Measurements from ENCODE around the gene ASB18.

Gene ASB18

GRCh38 chr2:236209996-236210395 is 54.2 kb downstream of the ASB18 start:
- WGBS, 2 experiments = 85% methylated on average over 5 of the region's 5 CpGs

DNA sequence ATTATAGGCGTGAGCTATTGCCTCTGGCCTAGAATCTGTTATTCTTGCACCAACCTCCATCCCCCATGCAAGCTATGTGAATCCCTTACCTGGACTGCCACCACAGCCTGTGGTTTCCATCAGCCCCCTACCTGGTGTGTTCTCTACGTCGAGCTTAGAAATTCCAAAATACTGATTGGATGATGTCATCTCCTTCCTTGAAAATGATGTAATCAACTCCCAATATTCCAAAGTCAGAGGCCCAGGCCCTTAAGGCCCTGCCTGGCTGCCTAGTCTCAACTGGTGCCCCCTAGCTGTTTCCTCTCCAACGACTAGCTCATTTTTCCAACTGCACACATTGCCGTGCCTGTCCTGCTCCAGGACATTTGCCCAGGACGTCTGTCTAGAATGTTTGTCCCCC is 54.7 kb downstream of the ASB18 start:
- Histone ChIP-seq H3K9me3 (ENCODE audit: control insufficient read depth, low read length) (no peaks in the 10 kb centered on the region), H3K27ac (ENCODE audit: insufficient read depth, low read depth, low read length, poor library complexity, severe bottlenecking) (no peak overlapping the region), H3K27me3 (ENCODE audit: control insufficient read depth, insufficient read depth, low read length, poor library complexity, severe bottlenecking) (no peaks in the 10 kb centered on the region), H3K4me1 (ENCODE audit: control insufficient read depth, insufficient read depth, low read length) (peaks cover 7% of the 10 kb centered on the region), H3K36me3 (ENCODE audit: control insufficient read depth, insufficient read depth, low read length) (no peaks in the 10 kb centered on the region), H3K4me3 (ENCODE audit: insufficient read depth, low read depth, low read length) (no peak overlapping the region)
- WGBS, 2 experiments = 83 to 90% methylated on average over 6 of the region's 6 CpGs

More at GRCh38 chr2:236209996-236210395, 54.2 kb downstream of the ASB18 start:
- no peak overlapping the region for H3K27ac ChIP-seq (ENCODE audit: insufficient read depth, low read depth, low read length, poor library complexity, severe bottlenecking)
- no peaks in the 10 kb centered on the region for H3K36me3 ChIP-seq (ENCODE audit: control insufficient read depth, insufficient read depth, low read length)
- H3K4me3 ChIP-seq (ENCODE audit: insufficient read depth, low read depth, low read length) = no peak overlapping the region
- no peaks in the 10 kb centered on the region for H3K9me3 ChIP-seq (ENCODE audit: control insufficient read depth, low read length)
- peaks cover 7% of the 10 kb centered on the region for H3K4me1 ChIP-seq (ENCODE audit: control insufficient read depth, insufficient read depth, low read length)
- H3K27me3 ChIP-seq (ENCODE audit: control insufficient read depth, insufficient read depth, low read length, poor library complexity, severe bottlenecking) = no peaks in the 10 kb centered on the region

DNA sequence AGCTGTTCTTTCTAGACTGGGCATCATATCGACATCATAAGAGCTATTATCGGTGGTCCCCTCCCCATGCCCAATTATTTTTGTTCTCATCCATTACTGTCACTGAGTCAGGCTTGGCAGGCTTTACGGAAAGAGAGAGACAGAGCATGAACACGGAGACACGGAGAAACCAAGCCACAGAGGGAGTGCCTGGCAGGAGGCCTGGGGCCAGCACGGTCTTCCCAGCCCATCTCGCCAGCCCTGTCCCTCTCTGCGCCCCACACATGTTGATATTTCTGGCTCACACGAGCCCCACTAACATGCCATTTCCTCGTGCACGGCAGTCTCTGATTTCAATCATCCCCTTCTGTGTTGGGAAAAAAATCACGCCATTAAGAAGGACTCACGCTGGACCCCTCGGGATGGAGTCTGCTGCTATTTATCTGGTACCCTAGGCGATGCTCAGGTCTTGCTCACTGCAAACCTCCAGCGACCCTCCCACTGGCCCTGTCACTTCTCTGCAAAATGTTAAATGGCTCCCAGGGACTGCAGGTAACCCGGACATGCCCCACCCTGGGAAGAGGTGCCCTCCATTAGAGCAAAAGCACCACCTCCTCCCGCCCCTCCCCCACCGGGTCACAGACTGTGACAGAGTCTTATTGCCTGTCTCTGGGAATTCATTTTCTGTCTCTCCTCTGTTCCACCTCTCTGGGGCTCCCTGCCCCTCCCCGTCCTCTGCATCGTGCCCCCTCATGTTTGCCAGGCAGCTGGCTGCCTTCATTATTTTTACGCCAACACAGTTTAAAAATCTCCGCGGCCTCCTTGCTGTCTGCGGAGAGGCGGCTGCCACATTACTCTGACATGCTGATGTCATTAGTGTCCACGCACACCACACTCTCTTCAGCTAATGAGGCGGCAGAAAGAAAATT is 55.9 kb downstream of the ASB18 start:
- no peak overlapping the region for H3K27ac ChIP-seq (ENCODE audit: insufficient read depth, low read depth, low read length, poor library complexity, severe bottlenecking)

GRCh38 chr2:236207472-236207871 is 56.7 kb downstream of the ASB18 start:
- H3K9me3 ChIP-seq (ENCODE audit: control insufficient read depth, low read length) = no peaks in the 10 kb centered on the region
- no peaks in the 10 kb centered on the region for H3K27me3 ChIP-seq (ENCODE audit: control insufficient read depth, insufficient read depth, low read length, poor library complexity, severe bottlenecking)
- peaks cover 7% of the 10 kb centered on the region for H3K4me1 ChIP-seq (ENCODE audit: control insufficient read depth, insufficient read depth, low read length)
- H3K36me3 ChIP-seq (ENCODE audit: control insufficient read depth, insufficient read depth, low read length) = no peaks in the 10 kb centered on the region
- no peak overlapping the region for H3K27ac ChIP-seq (ENCODE audit: insufficient read depth, low read depth, low read length, poor library complexity, severe bottlenecking)
- 90 to 93% methylated on average over 11 of the region's 11 CpGs for WGBS, 2 experiments
- H3K4me3 ChIP-seq (ENCODE audit: insufficient read depth, low read depth, low read length) = no peak overlapping the region

More for the DNA sequence above, 55.9 kb downstream of the ASB18 start:
- Histone ChIP-seq H3K36me3 (ENCODE audit: control insufficient read depth, insufficient read depth, low read length) (no peaks in the 10 kb centered on the region), H3K4me3 (ENCODE audit: insufficient read depth, low read depth, low read length) (no peak overlapping the region), H3K4me1 (ENCODE audit: control insufficient read depth, insufficient read depth, low read length) (peaks cover 7% of the 10 kb centered on the region), H3K9me3 (ENCODE audit: control insufficient read depth, low read length) (no peaks in the 10 kb centered on the region), H3K27me3 (ENCODE audit: control insufficient read depth, insufficient read depth, low read length, poor library complexity, severe bottlenecking) (no peaks in the 10 kb centered on the region)
- 87 to 88% methylated on average over 28 of the region's 28 CpGs for WGBS, 2 experiments

GRCh38 chr2:236205867-236206645 is 58.1 kb downstream of the ASB18 start:
- 92 to 94% methylated on average over 2 of the region's 2 CpGs for WGBS, 2 experiments
- no peak overlapping the region for H3K4me3 ChIP-seq (ENCODE audit: insufficient read depth, low read depth, low read length)

GRCh38 chr2:236204953-236205352 is 59.3 kb downstream of the ASB18 start:
- Histone ChIP-seq H3K9me3 (ENCODE audit: control insufficient read depth, low read length) (no peaks in the 10 kb centered on the region), H3K4me1 (ENCODE audit: control insufficient read depth, insufficient read depth, low read length) (no peaks in the 10 kb centered on the region), H3K36me3 (ENCODE audit: control insufficient read depth, insufficient read depth, low read length) (no peaks in the 10 kb centered on the region), H3K27ac (ENCODE audit: insufficient read depth, low read depth, low read length, poor library complexity, severe bottlenecking) (no peak overlapping the region), H3K4me3 (ENCODE audit: insufficient read depth, low read depth, low read length) (no peak overlapping the region), H3K27me3 (ENCODE audit: control insufficient read depth, insufficient read depth, low read length, poor library complexity, severe bottlenecking) (no peaks in the 10 kb centered on the region)
- WGBS, 2 experiments = 89 to 91% methylated on average over 5 of the region's 5 CpGs

More at GRCh38 chr2:236205867-236206645, 58.1 kb downstream of the ASB18 start:
- Histone ChIP-seq H3K4me1 (ENCODE audit: control insufficient read depth, insufficient read depth, low read length) (peaks cover 7% of the 10 kb centered on the region), H3K27ac (ENCODE audit: insufficient read depth, low read depth, low read length, poor library complexity, severe bottlenecking) (no peak overlapping the region), H3K36me3 (ENCODE audit: control insufficient read depth, insufficient read depth, low read length) (no peaks in the 10 kb centered on the region), H3K27me3 (ENCODE audit: control insufficient read depth, insufficient read depth, low read length, poor library complexity, severe bottlenecking) (no peaks in the 10 kb centered on the region), H3K9me3 (ENCODE audit: control insufficient read depth, low read length) (no peaks in the 10 kb centered on the region)

DNA sequence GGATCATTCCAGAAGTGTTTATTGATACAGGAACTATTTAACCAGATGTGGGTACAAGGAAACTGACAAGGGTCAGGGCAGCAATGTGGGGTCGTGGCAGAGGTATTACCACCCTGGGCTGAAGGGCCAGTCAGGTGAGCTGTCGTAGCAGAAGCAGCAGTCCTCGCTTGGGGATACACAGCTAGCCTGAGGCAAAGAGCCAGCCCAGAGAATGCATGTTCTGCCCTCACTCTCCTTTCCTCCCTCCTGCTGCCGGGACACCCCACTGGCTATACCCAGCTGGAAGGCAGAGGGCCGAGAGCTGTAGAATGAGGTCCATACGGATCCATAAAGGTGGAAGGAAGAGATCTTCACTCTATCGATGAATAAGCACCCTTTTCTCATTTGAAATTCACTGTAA is 63.8 kb downstream of the ASB18 start:
- 73 to 82% methylated on average over 4 to 7 of the region's 7 CpGs for WGBS, 2 experiments
- no peaks in the 10 kb centered on the region for H3K4me1 ChIP-seq (ENCODE audit: control insufficient read depth, insufficient read depth, low read length)
- no peak overlapping the region for H3K4me3 ChIP-seq (ENCODE audit: insufficient read depth, low read depth, low read length)
- H3K27ac ChIP-seq (ENCODE audit: insufficient read depth, low read depth, low read length, poor library complexity, severe bottlenecking) = no peak overlapping the region
- H3K9me3 ChIP-seq (ENCODE audit: control insufficient read depth, low read length) = no peaks in the 10 kb centered on the region
- H3K36me3 ChIP-seq (ENCODE audit: control insufficient read depth, insufficient read depth, low read length) = no peaks in the 10 kb centered on the region
- no peaks in the 10 kb centered on the region for H3K27me3 ChIP-seq (ENCODE audit: control insufficient read depth, insufficient read depth, low read length, poor library complexity, severe bottlenecking)

GRCh38 chr2:236196366-236196765 is 67.8 kb downstream of the ASB18 start:
- WGBS, 2 experiments = 86 to 87% methylated on average over 7 of the region's 7 CpGs
- H3K27me3 ChIP-seq (ENCODE audit: control insufficient read depth, insufficient read depth, low read length, poor library complexity, severe bottlenecking) = no peaks in the 10 kb centered on the region
- H3K4me1 ChIP-seq (ENCODE audit: control insufficient read depth, insufficient read depth, low read length) = no peaks in the 10 kb centered on the region
- no peaks in the 10 kb centered on the region for H3K9me3 ChIP-seq (ENCODE audit: control insufficient read depth, low read length)
- no peak overlapping the region for H3K27ac ChIP-seq (ENCODE audit: insufficient read depth, low read depth, low read length, poor library complexity, severe bottlenecking)
- no peaks in the 10 kb centered on the region for H3K36me3 ChIP-seq (ENCODE audit: control insufficient read depth, insufficient read depth, low read length)
- no peak overlapping the region for H3K4me3 ChIP-seq (ENCODE audit: insufficient read depth, low read depth, low read length)

DNA sequence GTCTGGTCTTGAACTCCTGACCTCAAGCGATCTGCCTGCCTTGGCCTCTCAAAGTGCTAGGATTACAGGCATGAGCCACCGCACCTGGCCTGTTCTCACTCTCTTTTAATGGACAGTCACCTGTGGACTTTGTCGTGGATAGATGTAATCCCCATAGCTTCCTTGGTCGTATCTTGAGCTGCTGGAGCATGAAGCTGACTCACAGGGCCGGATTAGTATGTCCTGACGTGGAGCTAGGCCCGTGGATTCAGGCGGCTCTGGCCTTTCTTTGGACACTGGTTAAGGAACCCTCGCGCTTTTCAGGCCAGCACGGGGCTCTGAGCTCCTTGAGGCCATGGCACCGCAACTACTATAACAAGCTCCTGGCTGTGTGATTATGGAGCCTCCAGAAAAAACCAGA is 68.5 kb downstream of the ASB18 start:
- no peaks in the 10 kb centered on the region for H3K36me3 ChIP-seq (ENCODE audit: control insufficient read depth, insufficient read depth, low read length)
- no peaks in the 10 kb centered on the region for H3K9me3 ChIP-seq (ENCODE audit: control insufficient read depth, low read length)
- no peak overlapping the region for H3K4me3 ChIP-seq (ENCODE audit: insufficient read depth, low read depth, low read length)
- WGBS, 2 experiments = 93 to 94% methylated on average over 12 of the region's 12 CpGs
- H3K27me3 ChIP-seq (ENCODE audit: control insufficient read depth, insufficient read depth, low read length, poor library complexity, severe bottlenecking) = no peaks in the 10 kb centered on the region
- no peak overlapping the region for H3K27ac ChIP-seq (ENCODE audit: insufficient read depth, low read depth, low read length, poor library complexity, severe bottlenecking)
- no peaks in the 10 kb centered on the region for H3K4me1 ChIP-seq (ENCODE audit: control insufficient read depth, insufficient read depth, low read length)

DNA sequence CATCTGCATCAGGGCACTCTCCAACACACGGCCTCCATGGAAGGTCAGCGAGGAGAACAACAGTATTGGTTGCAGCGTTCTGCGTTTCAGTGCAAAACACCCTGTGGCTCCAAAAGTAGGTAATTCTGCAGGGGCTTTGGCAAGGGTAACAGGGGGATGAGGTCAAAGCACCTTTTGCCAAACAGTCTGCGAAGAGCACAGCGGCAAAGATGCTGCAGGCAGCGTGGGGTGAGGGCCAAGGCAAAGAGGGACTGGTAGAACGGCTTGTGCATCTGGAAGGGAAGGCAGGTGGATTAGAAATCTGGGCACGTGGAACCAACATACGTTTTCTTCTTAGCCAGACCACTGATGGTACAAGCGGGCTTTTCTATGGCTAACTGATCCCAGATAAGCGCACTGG is 69.4 kb downstream of the ASB18 start:
- no peaks in the 10 kb centered on the region for H3K9me3 ChIP-seq (ENCODE audit: control insufficient read depth, low read length)
- no peaks in the 10 kb centered on the region for H3K4me1 ChIP-seq (ENCODE audit: control insufficient read depth, insufficient read depth, low read length)
- 97% methylated on average over 12 of the region's 12 CpGs for WGBS, 2 experiments
- H3K27ac ChIP-seq (ENCODE audit: insufficient read depth, low read depth, low read length, poor library complexity, severe bottlenecking) = no peak overlapping the region
- no peaks in the 10 kb centered on the region for H3K27me3 ChIP-seq (ENCODE audit: control insufficient read depth, insufficient read depth, low read length, poor library complexity, severe bottlenecking)
- no peaks in the 10 kb centered on the region for H3K36me3 ChIP-seq (ENCODE audit: control insufficient read depth, insufficient read depth, low read length)
- H3K4me3 ChIP-seq (ENCODE audit: insufficient read depth, low read depth, low read length) = no peak overlapping the region
